H9 (cell line): ENCODE data around the gene MVD. TPM values are rescaled to one million over a fixed set of nuclear protein-coding genes. Genes with fewer than 3 reads are reported as not detected.

Source experiments
- DNase-seq: peaks from one replicate; pipeline ENCODE4 v3.0.0-alpha.2; 2017
- H2AFZ ChIP-seq: one replicate; pipeline ENCODE4 v1.6.1; 2013; ENCODE audit warnings: mild to moderate bottlenecking, low read length, control low read depth, moderate library complexity
- H2AK5ac ChIP-seq: 2 replicates; pipeline ENCODE4 v1.6.1; 2013; ENCODE audit warnings: low read length, control low read depth, mixed read lengths; ENCODE audit not compliant: insufficient read length
- H2BK120ac ChIP-seq: one replicate; pipeline ENCODE4 v1.6.1; 2013; ENCODE audit warnings: low read depth, mild to moderate bottlenecking, low read length, control low read depth, inconsistent platforms; ENCODE audit not compliant: poor library complexity, severe bottlenecking
- H2BK12ac ChIP-seq: 2 replicates; pipeline ENCODE4 v1.6.1; 2013; ENCODE audit warnings: low read length, control low read depth, mixed read lengths, low read depth; ENCODE audit not compliant: insufficient read length
- H2BK15ac ChIP-seq: 2 replicates; pipeline ENCODE4 v1.6.1; 2013; ENCODE audit warnings: low read depth, low read length, control low read depth
- H2BK20ac ChIP-seq: one replicate; pipeline ENCODE4 v1.6.1; 2013; ENCODE audit warnings: low read depth, mild to moderate bottlenecking, low read length, control low read depth, inconsistent platforms; ENCODE audit not compliant: poor library complexity, severe bottlenecking
- H2BK5ac ChIP-seq: 2 replicates; pipeline ENCODE4 v1.6.1; 2013; ENCODE audit warnings: low read length, control low read depth, mixed read lengths; ENCODE audit not compliant: insufficient read length
- H3K14ac ChIP-seq: 2 replicates; pipeline ENCODE4 v1.6.1; 2013; ENCODE audit warnings: low read length, control low read depth; ENCODE audit not compliant: insufficient read depth
- H3K18ac ChIP-seq: 2 replicates; pipeline ENCODE4 v1.6.1; 2013; ENCODE audit warnings: low read depth, mild to moderate bottlenecking, mixed read lengths, low read length, control low read depth; ENCODE audit not compliant: insufficient read length
- H3K23ac ChIP-seq: 2 replicates; pipeline ENCODE4 v1.6.1; 2013; ENCODE audit warnings: low read length, control low read depth, mixed read lengths, low read depth; ENCODE audit not compliant: insufficient read length
- H3K23me2 ChIP-seq: 2 replicates; pipeline ENCODE4 v1.6.1; 2013; ENCODE audit warnings: low read depth, mild to moderate bottlenecking, mixed read lengths, low read length, control low read depth; ENCODE audit not compliant: insufficient read length, poor library complexity, severe bottlenecking
- H3K27ac ChIP-seq: 2 replicates; pipeline ENCODE4 v1.5.1; 2013; ENCODE audit warnings: low read length, control low read depth, mixed read lengths, low read depth; ENCODE audit not compliant: insufficient read length
- H3K27me3 ChIP-seq: 2 replicates; pipeline ENCODE4 v1.6.1; 2013; ENCODE audit warnings: low read length, control low read depth, inconsistent platforms; ENCODE audit not compliant: insufficient read depth
- H3K4ac ChIP-seq: 2 replicates; pipeline ENCODE4 v1.6.1; 2013; ENCODE audit warnings: low read depth, mild to moderate bottlenecking, control low read depth, inconsistent platforms, low read length, moderate library complexity
- H3K4me1 ChIP-seq: 2 replicates; pipeline ENCODE4 v1.6.1; 2013; ENCODE audit warnings: low read length, control low read depth, inconsistent platforms; ENCODE audit not compliant: insufficient read depth
- H3K4me2 ChIP-seq: 2 replicates; pipeline ENCODE4 v1.6.1; 2013; ENCODE audit warnings: low read length, control low read depth, mixed read lengths; ENCODE audit not compliant: insufficient read length, insufficient read depth
- H3K56ac ChIP-seq: 2 replicates; pipeline ENCODE4 v1.6.1; 2013; ENCODE audit warnings: low read depth, mild to moderate bottlenecking, mixed read lengths, low read length, control low read depth; ENCODE audit not compliant: insufficient read length
- H3K79me1 ChIP-seq: 2 replicates; pipeline ENCODE4 v1.6.1; 2013; ENCODE audit warnings: low read depth, mild to moderate bottlenecking, moderate library complexity, low read length, control low read depth, inconsistent platforms; ENCODE audit not compliant: insufficient read depth, poor library complexity, severe bottlenecking
- H3K79me2 ChIP-seq: 2 replicates; pipeline ENCODE4 v1.6.1; 2013; ENCODE audit warnings: low read length, control low read depth, inconsistent platforms; ENCODE audit not compliant: insufficient read depth
- H3K9ac ChIP-seq: 2 replicates; pipeline ENCODE4 v1.6.1; 2013; ENCODE audit warnings: low read length, control low read depth, mixed read lengths; ENCODE audit not compliant: insufficient read length; ENCODE audit errors: extremely low read depth
- H3K9me3 ChIP-seq: one replicate; pipeline ENCODE4 v1.6.1; 2013; ENCODE audit warnings: low read depth, low read length, inconsistent platforms; ENCODE audit not compliant: control insufficient read depth
- H3T11ph ChIP-seq: one replicate; pipeline ENCODE4 v1.6.1; 2013; ENCODE audit warnings: mild to moderate bottlenecking, low read length, control low read depth, inconsistent platforms
- H4K20me1 ChIP-seq: one replicate; pipeline ENCODE4 v1.6.1; 2013; ENCODE audit not compliant: control insufficient read depth, insufficient read length, insufficient read depth
- H4K5ac ChIP-seq: 2 replicates; pipeline ENCODE4 v1.6.1; 2013; ENCODE audit warnings: low read depth, mild to moderate bottlenecking, mixed read lengths, low read length, control low read depth; ENCODE audit not compliant: insufficient read length
- H4K8ac ChIP-seq: replicated peaks from 2 replicates; pipeline ENCODE4 v1.6.1; 2013; ENCODE audit warnings: low read length, control low read depth, mixed read lengths, low read depth; ENCODE audit not compliant: insufficient read length
- H4K91ac ChIP-seq: 2 replicates; pipeline ENCODE4 v1.6.1; 2013; ENCODE audit warnings: low read depth, mild to moderate bottlenecking, moderate library complexity, mixed read lengths, low read length, control low read depth; ENCODE audit not compliant: insufficient read length
- H3K27ac Mint-ChIP-seq, 3 experiments: 2 replicates in 2 of 3; 3 replicates in 1 of 3; pipeline ENCODE4 v1.8.0; 2020 to 2021; ENCODE audit warnings: mixed read lengths in 3 of 3, mild to moderate bottlenecking in 1 of 3, moderate library complexity in 1 of 3
- H3K27me3 Mint-ChIP-seq: 2 replicates; pipeline ENCODE4 v1.8.0; 2021; ENCODE audit warnings: low read depth, mild to moderate bottlenecking, moderate library complexity, mixed read lengths
- H3K36me3 Mint-ChIP-seq, 3 experiments: 2 replicates in 2 of 3; 3 replicates in 1 of 3; pipeline ENCODE4 v1.8.0; 2020 to 2021; ENCODE audit warnings: low read depth in 3 of 3, mixed read lengths in 3 of 3; ENCODE audit not compliant: insufficient read depth in 1 of 3
- H3K4me1 Mint-ChIP-seq, 2 experiments: 2 replicates each; pipeline ENCODE4 v1.8.0; 2020; ENCODE audit warnings: mixed read lengths in 2 of 2
- H3K4me3 Mint-ChIP-seq, 2 experiments: 2 replicates in 1 of 2; 3 replicates in 1 of 2; pipeline ENCODE4 v1.8.0; 2020 to 2021; ENCODE audit warnings: mild to moderate bottlenecking in 2 of 2, mixed read lengths in 2 of 2, moderate library complexity in 1 of 2
- H3K9me3 Mint-ChIP-seq, 2 experiments: 2 replicates in 1 of 2; 3 replicates in 1 of 2; pipeline ENCODE4 v1.8.0; 2020; ENCODE audit warnings: mild to moderate bottlenecking in 2 of 2, mixed read lengths in 2 of 2, moderate library complexity in 1 of 2
- CTCF ChIP-seq: fragments of 200-600 bp; sonication (generic); conservative IDR thresholded peaks from 3 replicates; pipeline ENCODE4 v1.8.0; 2021; ENCODE audit warnings: antibody characterized with exemption, mild to moderate bottlenecking
- WGBS: extraction: QIAGEN DNeasy Blood & Tissue Kit; methylation state at CpG from one replicate; pipeline ENCODE4 v1.1.7; 2013; ENCODE audit warnings: missing lambda C conversion rate, low lambda C conversion rate, mixed read lengths; ENCODE audit not compliant: insufficient read length; ENCODE audit errors: extremely low coverage; 5-methylcytosine and 5-hydroxymethylcytosine counted together
- total RNA-seq: library from RNA; stranded (reverse); gene quantifications from 2 replicates; pipeline ENCODE4 v1.2.1, GENCODE V29; 2021

The MVD gene
- total RNA-seq, 1 experiment from 2014 or later = 53.2 TPM

GRCh38 chr16:88614818-88615580 lies 47.9 kb downstream of the MVD start:
- Histone ChIP-seq H4K8ac (no peak overlapping the region), H2BK5ac (no peak overlapping the region), H3K23me2 (no peaks in the 10 kb centered on the region), H3T11ph (no peak overlapping the region), H3K4me1 (no peaks in the 10 kb centered on the region; the same call in 1 of the 2 replicates), H2AK5ac (no peak overlapping the region), H3K4me2 (no peak overlapping the region), H3K18ac (no peak overlapping the region), H3K79me2 (no peaks in the 10 kb centered on the region; the same call in 1 of the 2 replicates), H2BK15ac (no peak overlapping the region), H3K23ac (no peak overlapping the region), H3K79me1 (no peaks in the 10 kb centered on the region), H2BK12ac (no peak overlapping the region), H3K9ac (no peak overlapping the region), H4K5ac (no peak overlapping the region), H3K14ac (no peak overlapping the region), H4K20me1 (no peaks in the 10 kb centered on the region), H2AFZ (no peak overlapping the region), H3K4ac (no peak overlapping the region), H4K91ac (no peak overlapping the region), H2BK120ac (no peak overlapping the region), H3K56ac (no peak overlapping the region), H3K9me3 (no peaks in the 10 kb centered on the region), H3K27me3 (no peaks in the 10 kb centered on the region), H3K27ac (no peak overlapping the region), H2BK20ac (no peak overlapping the region)
- Mint-ChIP-seq H3K4me1 (peaks cover 6 to 33% of the 10 kb centered on the region in 2 experiments), H3K27ac (peak overlapping the region; percentile 30 to 78 (median 61); a peak in 4 of 7 replicates), H3K36me3 (peaks cover 15 to 55% (median 34%) of the 10 kb centered on the region in 3 experiments), H3K27me3 (no peaks in the 10 kb centered on the region), H3K9me3 (no peaks in the 10 kb centered on the region), H3K4me3 (no peak overlapping the region)
- TF ChIP-seq CTCF = no peak
- no peak for DNase-seq
- WGBS = no CpG with 5 or more reads among the region's 19 CpGs
